ENCODE data around the gene RINT1. TPM values are rescaled to one million over a fixed set of nuclear protein-coding genes. Genes with fewer than 3 reads are reported as not detected.

The RINT1 gene
- polyA plus RNA-seq (2013, experiment 1 of 2): 25.1 TPM
- 24.3 TPM for polyA plus RNA-seq (2013, experiment 2 of 2)

DNA sequence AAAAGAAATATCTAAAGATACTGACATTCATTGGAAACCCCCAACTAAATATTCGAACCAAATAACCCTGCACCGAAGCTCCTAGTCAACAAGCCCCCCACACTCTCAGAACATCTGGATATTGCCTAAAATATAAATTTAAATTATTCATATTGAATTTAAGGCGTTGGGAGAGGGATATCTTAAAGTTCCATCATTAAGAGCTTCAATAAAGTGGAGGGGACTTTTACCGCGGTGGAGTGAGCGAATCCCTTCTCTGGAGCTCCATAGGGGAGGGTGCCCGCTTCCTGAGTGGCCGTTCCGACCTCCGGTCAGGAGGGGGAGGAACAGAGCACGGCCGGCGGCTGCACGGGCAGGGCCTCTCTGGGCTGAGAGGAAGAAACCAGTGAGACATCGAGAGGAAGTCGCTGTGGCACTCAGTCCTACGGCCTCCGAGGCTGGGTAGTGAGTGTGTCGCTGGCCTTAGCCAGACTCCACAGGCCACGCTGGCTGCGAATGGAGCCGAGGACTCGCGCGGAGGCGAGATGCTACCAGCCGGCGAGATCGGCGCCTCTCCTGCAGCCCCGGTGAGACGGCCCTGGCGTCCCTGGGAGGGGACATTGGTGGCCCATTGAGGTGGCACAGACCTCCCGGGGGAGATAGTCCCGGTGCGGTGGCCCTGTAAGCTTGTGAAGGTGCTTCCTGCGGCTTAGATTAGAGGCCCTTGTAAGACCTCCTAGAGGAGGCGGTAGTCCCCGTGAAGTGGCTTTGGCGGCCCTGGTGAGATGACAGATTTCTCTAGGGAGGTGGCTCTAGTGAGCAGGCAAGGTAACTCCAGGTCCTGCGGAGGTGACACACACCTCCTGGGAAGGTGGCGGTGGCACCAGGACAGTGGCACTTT, at the start of gene RINT1:
RINT1 (plus strand) TSS at position 410 of the 880 bp plus-strand sequence; CDS start at position 525, 115 bp downstream.
- WGBS, 2 experiments (ENCODE audit: insufficient coverage in 2 of 2): 0 to 3% methylated on average over 23 to 37 of the region's 42 CpGs
- peaks cover 33% of the 10 kb centered on the region for H3K36me3 ChIP-seq (ENCODE audit: control insufficient read depth, insufficient read depth, low read length)
- H3K4me1 ChIP-seq (ENCODE audit: control insufficient read depth, insufficient read depth, low read length, poor library complexity, severe bottlenecking): peaks cover 7% of the 10 kb centered on the region
- peak within 1 kb of the TSS; percentile 84 for H3K27ac ChIP-seq (ENCODE audit: low read depth, low read length, severe bottlenecking)
- no peaks in the 10 kb centered on the region for H3K9me3 ChIP-seq (ENCODE audit: control insufficient read depth, low read length)
- peak within 1 kb of the TSS; percentile 98 for H3K4me3 ChIP-seq (ENCODE audit: extremely low read depth, insufficient read depth, low read length, poor library complexity, severe bottlenecking)

DNA sequence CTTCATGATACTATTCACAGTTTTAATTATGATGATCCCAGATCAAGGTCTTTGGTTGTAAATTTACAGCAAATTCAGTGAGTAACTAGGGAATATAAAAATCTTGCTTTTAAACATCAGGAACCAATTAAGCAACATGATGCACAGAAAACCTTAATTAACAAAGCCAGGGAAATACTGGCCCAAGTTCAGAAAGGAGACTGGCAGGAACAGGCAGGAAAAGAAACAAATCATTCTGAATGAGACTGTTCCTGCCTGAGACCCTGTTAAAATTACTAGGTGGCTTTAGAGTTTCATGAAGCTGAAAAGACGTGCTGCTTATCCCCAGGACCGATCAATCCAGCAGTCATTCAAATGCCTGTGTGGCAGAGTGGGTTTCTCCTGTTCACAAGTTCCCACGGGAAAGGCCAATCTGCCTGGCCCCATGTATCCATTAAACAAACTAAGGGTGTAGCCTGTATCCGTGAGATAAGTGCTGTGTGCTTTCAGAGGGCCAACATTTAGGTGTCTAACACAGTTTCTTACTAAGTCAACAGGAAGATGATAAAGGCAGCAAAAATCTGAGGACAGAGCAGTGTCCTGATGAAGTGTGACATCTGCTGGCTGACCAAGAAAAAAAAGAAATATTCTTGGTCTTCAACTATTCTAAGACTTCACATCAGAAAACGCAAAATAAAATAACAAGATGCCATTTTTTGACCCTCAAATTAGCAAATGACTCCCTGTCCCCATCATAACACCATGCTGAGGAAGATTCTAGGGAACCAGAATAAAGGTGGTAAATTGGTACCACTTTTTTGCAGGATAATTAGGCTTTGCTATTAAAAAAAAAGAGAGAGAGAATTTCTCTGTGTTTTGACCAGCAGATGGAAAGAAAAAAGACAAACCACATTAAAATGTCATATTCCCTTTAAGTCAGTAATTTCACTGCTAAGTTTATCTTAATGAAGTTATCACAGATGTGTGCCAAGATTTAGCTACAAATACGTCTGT, 44.1 kb upstream of the RINT1 start:
- Histone ChIP-seq H3K4me3 (ENCODE audit: extremely low read depth, insufficient read depth, low read length, poor library complexity, severe bottlenecking) (no peak overlapping the region), H3K4me1 (ENCODE audit: control insufficient read depth, insufficient read depth, low read length, poor library complexity, severe bottlenecking) (peaks cover 14% of the 10 kb centered on the region), H3K36me3 (ENCODE audit: control insufficient read depth, insufficient read depth, low read length) (peaks cover 51% of the 10 kb centered on the region), H3K27ac (ENCODE audit: low read depth, low read length, severe bottlenecking) (peak overlapping the region; percentile 97), H3K9me3 (ENCODE audit: control insufficient read depth, low read length) (no peaks in the 10 kb centered on the region)
- whole genome bisulfite sequencing, 2 experiments (ENCODE audit: insufficient coverage in 2 of 2): 85 to 88% methylated on average over 2 to 4 of the region's 6 CpGs

DNA sequence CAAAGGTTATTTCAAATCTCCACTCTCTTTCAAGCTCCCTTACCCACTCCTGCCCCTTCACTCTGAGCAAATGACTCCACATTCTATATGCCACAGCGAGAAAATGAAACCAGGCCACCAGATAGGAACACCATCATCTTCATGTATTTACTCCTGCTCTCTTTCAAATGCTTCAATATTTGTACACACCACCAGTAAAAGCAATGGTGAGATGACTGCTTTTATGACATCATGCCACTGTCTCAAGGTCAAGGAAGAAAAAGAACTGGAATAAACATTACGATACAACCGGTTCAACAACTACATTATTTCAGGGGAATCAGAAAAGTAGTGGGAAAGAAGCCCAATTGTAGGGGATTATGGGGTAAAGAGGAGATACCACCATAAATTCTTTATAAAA, 42.6 kb upstream of the RINT1 start:
- H3K36me3 ChIP-seq (ENCODE audit: control insufficient read depth, insufficient read depth, low read length): peaks cover 42% of the 10 kb centered on the region
- WGBS, 2 experiments (ENCODE audit: insufficient coverage in 2 of 2): 89 to 100% methylated on average over 1 of the region's 3 CpGs

DNA sequence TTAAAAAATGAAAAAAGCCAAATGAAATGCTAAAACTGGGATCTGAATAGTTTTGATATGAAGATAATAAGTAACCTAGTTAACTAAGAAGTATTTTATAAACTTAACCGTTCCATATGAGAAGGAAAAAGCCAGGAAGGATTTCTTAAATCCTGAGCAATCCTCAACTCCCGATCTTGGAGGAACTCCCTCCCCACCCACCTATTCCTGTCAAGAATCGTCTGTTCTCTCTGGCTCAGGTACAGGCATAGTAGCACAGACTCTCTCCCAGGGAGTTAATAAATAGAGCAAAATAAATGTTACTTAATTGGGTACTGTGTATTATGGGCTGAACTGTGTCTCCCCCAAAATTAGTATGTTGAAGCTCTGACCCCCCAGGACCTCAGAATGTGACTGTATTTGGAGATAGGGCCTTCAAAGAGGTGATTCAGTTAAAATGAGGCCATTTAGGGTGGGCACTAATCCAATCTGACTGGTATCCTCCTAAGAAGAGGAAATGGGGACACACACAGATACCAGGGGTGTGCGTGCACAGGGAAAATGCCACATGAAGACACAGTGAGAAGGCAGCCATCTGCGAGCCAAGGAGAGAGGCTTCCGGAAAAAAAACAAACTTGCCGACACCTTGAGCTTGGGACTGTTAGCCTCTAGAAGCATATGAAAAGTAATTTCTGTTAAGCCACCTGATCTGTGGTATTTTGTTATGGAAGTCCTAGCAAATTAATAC, 38.6 kb upstream of the RINT1 start:
- WGBS, 2 experiments (ENCODE audit: insufficient coverage in 2 of 2): 98 to 100% methylated on average over 3 of the region's 7 CpGs
- Histone ChIP-seq H3K36me3 (ENCODE audit: control insufficient read depth, insufficient read depth, low read length) (peaks cover 22% of the 10 kb centered on the region), H3K4me3 (ENCODE audit: extremely low read depth, insufficient read depth, low read length, poor library complexity, severe bottlenecking) (no peak overlapping the region), H3K4me1 (ENCODE audit: control insufficient read depth, insufficient read depth, low read length, poor library complexity, severe bottlenecking) (peaks cover 4% of the 10 kb centered on the region), H3K27ac (ENCODE audit: low read depth, low read length, severe bottlenecking) (no peak overlapping the region), H3K9me3 (ENCODE audit: control insufficient read depth, low read length) (no peaks in the 10 kb centered on the region)

More for the DNA sequence above, 42.6 kb upstream of the RINT1 start:
- H3K9me3 ChIP-seq (ENCODE audit: control insufficient read depth, low read length): no peaks in the 10 kb centered on the region
- peaks cover 14% of the 10 kb centered on the region for H3K4me1 ChIP-seq (ENCODE audit: control insufficient read depth, insufficient read depth, low read length, poor library complexity, severe bottlenecking)
- no peak overlapping the region for H3K4me3 ChIP-seq (ENCODE audit: extremely low read depth, insufficient read depth, low read length, poor library complexity, severe bottlenecking)
- H3K27ac ChIP-seq (ENCODE audit: low read depth, low read length, severe bottlenecking): no peak overlapping the region

DNA sequence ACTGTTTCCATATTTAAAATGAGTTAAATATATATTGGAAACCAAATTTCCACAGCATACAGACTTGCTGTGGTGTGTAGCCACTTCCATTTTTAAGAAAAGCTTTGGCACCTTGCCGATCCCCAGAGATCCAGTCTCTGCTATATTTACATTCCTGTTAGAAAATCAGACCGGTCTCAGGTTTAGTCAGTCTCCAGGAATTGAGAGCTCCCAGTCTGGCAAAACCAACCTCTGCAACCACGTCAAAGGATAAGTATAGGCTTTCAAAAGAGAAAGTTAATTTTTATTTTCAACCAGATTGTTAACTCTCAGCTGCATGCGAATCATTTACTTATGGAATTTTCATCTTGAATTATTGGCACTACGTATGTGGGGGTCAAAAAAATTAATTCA, 38.1 kb upstream of the RINT1 start:
- WGBS, 2 experiments (ENCODE audit: insufficient coverage in 2 of 2): 93 to 100% methylated on average over 1 to 3 of the region's 5 CpGs
- H3K27ac ChIP-seq (ENCODE audit: low read depth, low read length, severe bottlenecking): no peak overlapping the region

DNA sequence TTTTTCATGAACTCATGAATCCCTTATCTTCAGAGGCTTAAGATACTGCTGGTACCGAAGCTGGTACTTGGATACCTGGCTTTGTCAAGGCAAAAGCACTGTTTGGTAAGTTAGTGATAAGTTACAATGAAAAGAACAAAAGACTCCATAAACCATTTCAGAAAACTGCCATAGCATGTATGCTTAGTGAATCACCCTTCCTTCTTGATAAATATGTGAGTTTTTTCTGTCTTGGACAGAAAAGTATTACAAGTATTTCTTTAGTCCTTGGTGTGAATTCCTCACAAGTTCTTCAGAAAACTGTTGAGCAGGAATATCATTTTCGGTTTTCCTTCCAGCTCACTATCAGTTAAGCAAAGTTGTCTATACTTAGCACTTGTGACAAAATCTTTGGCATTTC, 35.5 kb upstream of the RINT1 start:
- no peaks in the 10 kb centered on the region for H3K9me3 ChIP-seq (ENCODE audit: control insufficient read depth, low read length)
- peaks cover 38% of the 10 kb centered on the region for H3K36me3 ChIP-seq (ENCODE audit: control insufficient read depth, insufficient read depth, low read length)
- peaks cover 3% of the 10 kb centered on the region for H3K4me1 ChIP-seq (ENCODE audit: control insufficient read depth, insufficient read depth, low read length, poor library complexity, severe bottlenecking)
- peak overlapping the region; percentile 6 for H3K27ac ChIP-seq (ENCODE audit: low read depth, low read length, severe bottlenecking)
- 100% methylated on average over 1 of the region's 2 CpGs for WGBS, 2 experiments (ENCODE audit: insufficient coverage in 2 of 2)
- H3K4me3 ChIP-seq (ENCODE audit: extremely low read depth, insufficient read depth, low read length, poor library complexity, severe bottlenecking): no peak overlapping the region

More for the DNA sequence above, 38.1 kb upstream of the RINT1 start:
- no peaks in the 10 kb centered on the region for H3K9me3 ChIP-seq (ENCODE audit: control insufficient read depth, low read length)
- no peak overlapping the region for H3K4me3 ChIP-seq (ENCODE audit: extremely low read depth, insufficient read depth, low read length, poor library complexity, severe bottlenecking)
- H3K4me1 ChIP-seq (ENCODE audit: control insufficient read depth, insufficient read depth, low read length, poor library complexity, severe bottlenecking): peaks cover 3% of the 10 kb centered on the region
- H3K36me3 ChIP-seq (ENCODE audit: control insufficient read depth, insufficient read depth, low read length): peaks cover 25% of the 10 kb centered on the region

DNA sequence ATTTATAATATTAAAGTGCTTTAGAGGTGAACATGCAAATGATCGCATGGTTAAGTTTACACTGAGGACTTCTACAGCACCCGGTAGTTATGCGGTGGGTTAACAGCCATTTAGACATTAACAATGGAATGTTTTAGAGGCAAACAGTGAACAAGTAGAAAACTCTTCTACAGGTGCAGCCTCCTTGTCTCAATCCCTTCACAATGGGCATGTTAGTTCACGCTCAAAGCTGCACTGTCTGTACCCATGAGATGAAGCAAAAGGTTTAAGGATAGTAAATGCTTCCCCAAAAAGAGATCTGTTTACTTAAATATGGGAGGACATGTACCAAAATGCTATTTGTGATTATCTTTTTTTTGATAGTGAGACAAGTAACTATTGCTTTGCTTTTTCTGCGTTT, 35.0 kb upstream of the RINT1 start:
- peak overlapping the region; percentile 6 for H3K27ac ChIP-seq (ENCODE audit: low read depth, low read length, severe bottlenecking)
- no peak overlapping the region for H3K4me3 ChIP-seq (ENCODE audit: extremely low read depth, insufficient read depth, low read length, poor library complexity, severe bottlenecking)
- peaks cover 3% of the 10 kb centered on the region for H3K4me1 ChIP-seq (ENCODE audit: control insufficient read depth, insufficient read depth, low read length, poor library complexity, severe bottlenecking)
- H3K9me3 ChIP-seq (ENCODE audit: control insufficient read depth, low read length): no peaks in the 10 kb centered on the region
- 89 to 100% methylated on average over 3 of the region's 5 CpGs for WGBS, 2 experiments (ENCODE audit: insufficient coverage in 2 of 2)
- H3K36me3 ChIP-seq (ENCODE audit: control insufficient read depth, insufficient read depth, low read length): peaks cover 38% of the 10 kb centered on the region

DNA sequence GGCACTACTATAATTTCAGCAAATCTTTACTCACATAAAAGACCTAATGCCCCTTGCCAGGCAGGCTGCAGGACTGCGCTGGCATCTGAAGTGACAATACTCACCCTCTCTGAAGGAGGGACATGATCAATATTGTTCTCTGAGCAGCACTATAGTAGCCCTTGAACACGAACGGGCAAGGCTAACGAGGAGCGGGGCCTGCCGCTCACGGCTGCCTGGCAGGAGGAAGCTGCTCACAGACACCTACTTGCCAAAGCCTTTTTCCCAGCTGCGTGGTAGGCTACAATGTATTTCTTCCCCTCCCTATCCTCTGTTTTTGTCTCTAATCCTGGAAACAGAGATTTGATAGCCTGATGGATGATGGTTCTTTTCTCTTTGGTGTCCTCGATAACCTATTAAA, 29.8 kb upstream of the RINT1 start:
- Histone ChIP-seq H3K4me1 (ENCODE audit: control insufficient read depth, insufficient read depth, low read length, poor library complexity, severe bottlenecking) (no peaks in the 10 kb centered on the region), H3K27ac (ENCODE audit: low read depth, low read length, severe bottlenecking) (no peak overlapping the region), H3K36me3 (ENCODE audit: control insufficient read depth, insufficient read depth, low read length) (peaks cover 73% of the 10 kb centered on the region), H3K4me3 (ENCODE audit: extremely low read depth, insufficient read depth, low read length, poor library complexity, severe bottlenecking) (no peak overlapping the region), H3K9me3 (ENCODE audit: control insufficient read depth, low read length) (no peaks in the 10 kb centered on the region)
- 93% methylated on average over 7 of the region's 9 CpGs for WGBS, 2 experiments (ENCODE audit: insufficient coverage in 2 of 2)

DNA sequence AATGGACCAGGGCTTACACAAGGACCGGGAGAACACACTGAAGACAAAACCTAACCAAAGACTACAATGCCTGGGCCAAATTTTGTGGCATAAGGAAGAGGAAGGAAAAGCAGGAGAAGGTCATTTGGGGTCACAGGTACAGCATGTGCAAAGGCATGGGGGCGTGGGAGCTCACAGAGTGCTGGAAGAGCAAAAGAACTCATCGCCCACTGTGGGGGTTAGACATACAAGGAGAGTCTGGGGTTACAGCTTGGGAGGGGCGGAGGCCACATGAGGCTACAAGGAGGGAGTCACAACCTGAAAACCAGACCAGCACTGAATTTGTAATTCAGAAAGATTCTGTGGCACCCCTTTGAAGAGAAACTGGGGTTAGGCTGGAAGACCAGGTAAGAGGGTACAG, 19.6 kb upstream of the RINT1 start:
- peaks cover 41% of the 10 kb centered on the region for H3K36me3 ChIP-seq (ENCODE audit: control insufficient read depth, insufficient read depth, low read length)
- 91 to 97% methylated on average over 3 to 4 of the region's 4 CpGs for WGBS, 2 experiments (ENCODE audit: insufficient coverage in 2 of 2)
- peaks cover 5% of the 10 kb centered on the region for H3K4me1 ChIP-seq (ENCODE audit: control insufficient read depth, insufficient read depth, low read length, poor library complexity, severe bottlenecking)
- H3K4me3 ChIP-seq (ENCODE audit: extremely low read depth, insufficient read depth, low read length, poor library complexity, severe bottlenecking): no peak overlapping the region
- H3K9me3 ChIP-seq (ENCODE audit: control insufficient read depth, low read length): no peaks in the 10 kb centered on the region
- no peak overlapping the region for H3K27ac ChIP-seq (ENCODE audit: low read depth, low read length, severe bottlenecking)

DNA sequence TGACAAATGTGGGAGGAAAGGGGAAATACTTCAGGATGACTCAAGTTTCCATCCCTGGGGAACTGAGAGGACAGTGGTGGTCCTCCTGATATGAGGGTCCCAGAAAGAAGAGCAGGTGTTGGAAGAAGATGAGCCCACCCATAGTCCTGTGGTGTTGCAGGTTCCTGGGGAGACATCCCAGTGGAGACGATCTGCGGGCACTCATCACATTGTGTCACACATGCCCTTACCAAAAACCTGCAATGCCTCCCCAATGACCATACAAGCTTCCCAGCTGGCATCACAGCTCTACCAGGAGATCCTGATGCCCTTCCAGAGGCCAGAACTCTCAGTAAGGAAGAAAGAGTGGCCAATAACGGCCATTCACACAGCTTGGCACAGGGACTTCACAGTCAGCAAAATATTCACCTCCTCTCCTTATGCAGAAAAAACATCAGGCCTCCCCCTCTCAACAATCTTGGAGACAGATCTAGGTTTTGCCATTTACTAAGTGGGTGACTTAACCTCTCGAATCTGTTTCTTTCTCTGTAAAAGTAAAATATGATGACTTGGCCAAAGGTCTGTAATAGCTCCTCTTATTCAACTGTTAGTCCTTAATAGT, 19.0 kb upstream of the RINT1 start:
- Histone ChIP-seq H3K9me3 (ENCODE audit: control insufficient read depth, low read length) (no peaks in the 10 kb centered on the region), H3K27ac (ENCODE audit: low read depth, low read length, severe bottlenecking) (no peak overlapping the region), H3K4me1 (ENCODE audit: control insufficient read depth, insufficient read depth, low read length, poor library complexity, severe bottlenecking) (peaks cover 5% of the 10 kb centered on the region), H3K4me3 (ENCODE audit: extremely low read depth, insufficient read depth, low read length, poor library complexity, severe bottlenecking) (no peak overlapping the region), H3K36me3 (ENCODE audit: control insufficient read depth, insufficient read depth, low read length) (peaks cover 38% of the 10 kb centered on the region)
- WGBS, 2 experiments (ENCODE audit: insufficient coverage in 2 of 2): 85% methylated on average over 2 of the region's 4 CpGs; no CpG with 5 or more reads in 1 of the 2 experiments
